ENCODE measurements around the gene RAMAC.

RAMAC gene

GRCh38 chr15:82971218-82971984 lies 14.6 kb upstream of the RAMAC start:
- H3K9me3 ChIP-seq (ENCODE audit: insufficient read depth, low read depth, low read length): no peaks in the 10 kb centered on the region
- peaks cover 0 to 1% of the 10 kb centered on the region in 2 experiments for H3K4me1 ChIP-seq (ENCODE audit: control insufficient read depth in 1 of 2, insufficient read depth in 2 of 2, low read length in 2 of 2)
- H3K27ac ChIP-seq (ENCODE audit: low read depth, low read length): no peak overlapping the region
- H2BK120ac ChIP-seq (ENCODE audit: insufficient read depth, low read length, poor library complexity): no peak overlapping the region
- H4K91ac ChIP-seq (ENCODE audit: low read depth, low read length): no peak overlapping the region
- no peaks in the 10 kb centered on the region for H3K27me3 ChIP-seq (ENCODE audit: insufficient read depth, low read length)
- no peak overlapping the region for H3K23ac ChIP-seq (ENCODE audit: low read length)
- no peak overlapping the region for H2AFZ ChIP-seq (ENCODE audit: insufficient read depth, low read length, poor library complexity)
- no CpG with 5 or more reads among the region's 2 CpGs for WGBS (ENCODE audit: extremely low coverage, insufficient coverage, insufficient read length)
- H3K18ac ChIP-seq (ENCODE audit: low read length): no peak overlapping the region
- no peak overlapping the region for H3K4me2 ChIP-seq (ENCODE audit: low read length)
- H3K79me2 ChIP-seq (ENCODE audit: control insufficient read depth, insufficient read depth, low read length, poor library complexity): no peaks in the 10 kb centered on the region
- H3K4me3 ChIP-seq (ENCODE audit: low read depth, low read length): no peak overlapping the region
- H3K14ac ChIP-seq (ENCODE audit: low read length): no peak overlapping the region
- H3K36me3 ChIP-seq (ENCODE audit: control insufficient read depth in 1 of 2, insufficient read depth in 2 of 2, low read length in 2 of 2): no peaks in the 10 kb centered on the region
- no peak overlapping the region for H2BK5ac ChIP-seq (ENCODE audit: low read depth, low read length, poor library complexity)
- H3K79me1 ChIP-seq (ENCODE audit: low read length): peaks cover 2% of the 10 kb centered on the region
- H4K8ac ChIP-seq (ENCODE audit: low read depth, low read length): no peak overlapping the region
- no peak overlapping the region for H3K9ac ChIP-seq (ENCODE audit: low read length)
- no peak overlapping the region for H2AK5ac ChIP-seq (ENCODE audit: low read length)
- no peak overlapping the region for H4K12ac ChIP-seq (ENCODE audit: low read depth, low read length)
- H3K4ac ChIP-seq (ENCODE audit: low read depth, low read length): no peak overlapping the region
- no peak overlapping the region for H2BK12ac ChIP-seq (ENCODE audit: low read length)
- DNase-seq: no peak

DNA sequence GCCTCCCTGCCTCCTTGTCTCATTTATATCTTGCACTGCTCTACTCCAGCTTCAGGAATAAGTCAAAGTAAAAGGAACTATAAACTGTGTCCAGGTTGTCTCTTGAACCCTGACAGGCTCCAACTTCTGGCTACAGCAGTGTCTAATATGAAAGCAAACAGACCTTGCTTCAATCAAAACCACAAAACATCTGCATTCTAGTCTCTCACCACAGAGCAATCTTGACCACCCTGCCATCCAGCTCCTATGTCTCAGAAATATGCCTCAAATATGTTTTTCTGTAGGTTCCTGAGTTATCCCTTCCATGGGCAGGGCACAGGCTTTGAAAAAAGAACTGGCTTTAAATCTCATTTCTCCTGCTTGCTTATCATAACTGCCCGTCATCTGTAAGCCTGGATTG lies 13.0 kb upstream of the RAMAC start:
- H4K91ac ChIP-seq (ENCODE audit: low read depth, low read length): no peak overlapping the region
- no peak overlapping the region for H2AK5ac ChIP-seq (ENCODE audit: low read length)
- no peak overlapping the region for H2AFZ ChIP-seq (ENCODE audit: insufficient read depth, low read length, poor library complexity)
- no peak overlapping the region for H4K8ac ChIP-seq (ENCODE audit: low read depth, low read length)
- H3K23ac ChIP-seq (ENCODE audit: low read length): no peak overlapping the region
- H2BK5ac ChIP-seq (ENCODE audit: low read depth, low read length, poor library complexity): no peak overlapping the region
- no peaks in the 10 kb centered on the region for H3K27me3 ChIP-seq (ENCODE audit: insufficient read depth, low read length)
- H2BK120ac ChIP-seq (ENCODE audit: insufficient read depth, low read length, poor library complexity): no peak overlapping the region
- H3K79me1 ChIP-seq (ENCODE audit: low read length): peaks cover 2% of the 10 kb centered on the region
- no peaks in the 10 kb centered on the region for H3K36me3 ChIP-seq (ENCODE audit: control insufficient read depth in 1 of 2, insufficient read depth in 2 of 2, low read length in 2 of 2)
- no peak overlapping the region for H3K4me2 ChIP-seq (ENCODE audit: low read length)
- no peak overlapping the region for H3K9ac ChIP-seq (ENCODE audit: low read length)
- H3K4me3 ChIP-seq (ENCODE audit: low read depth, low read length): no peak overlapping the region
- H2BK12ac ChIP-seq (ENCODE audit: low read length): no peak overlapping the region
- H3K9me3 ChIP-seq (ENCODE audit: insufficient read depth, low read depth, low read length): no peaks in the 10 kb centered on the region
- no peak for DNase-seq
- no peak overlapping the region for H3K18ac ChIP-seq (ENCODE audit: low read length)
- H3K4me1 ChIP-seq (ENCODE audit: control insufficient read depth in 1 of 2, insufficient read depth in 2 of 2, low read length in 2 of 2): peaks cover 0 to 1% of the 10 kb centered on the region in 2 experiments
- no CpG with 5 or more reads among the region's 1 CpG for WGBS (ENCODE audit: extremely low coverage, insufficient coverage, insufficient read length)
- no peak overlapping the region for H3K27ac ChIP-seq (ENCODE audit: low read depth, low read length)
- H3K14ac ChIP-seq (ENCODE audit: low read length): no peak overlapping the region
- no peaks in the 10 kb centered on the region for H3K79me2 ChIP-seq (ENCODE audit: control insufficient read depth, insufficient read depth, low read length, poor library complexity)
- no peak overlapping the region for H3K4ac ChIP-seq (ENCODE audit: low read depth, low read length)
- H4K12ac ChIP-seq (ENCODE audit: low read depth, low read length): no peak overlapping the region

DNA sequence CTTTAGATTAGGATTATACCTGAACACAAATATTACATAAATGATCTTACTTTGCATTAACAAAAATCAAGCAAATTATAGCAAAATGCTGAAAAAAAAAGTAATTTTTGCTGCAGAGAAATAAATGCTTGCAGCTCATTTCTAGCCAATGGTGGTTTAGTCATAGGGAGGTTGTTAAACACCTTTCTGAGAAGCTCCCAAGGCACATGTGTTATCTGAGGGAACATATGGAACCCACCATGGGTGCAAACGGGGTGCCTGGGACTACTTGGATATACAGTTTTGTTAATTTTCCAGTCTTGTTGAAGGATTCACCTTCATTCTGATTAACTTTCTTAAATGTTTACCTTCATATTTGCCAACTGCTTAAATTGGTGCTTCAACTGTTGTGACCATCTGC lies 8.9 kb upstream of the RAMAC start:
- no CpG with 5 or more reads among the region's 1 CpG for WGBS (ENCODE audit: extremely low coverage, insufficient coverage, insufficient read length)
- no peak overlapping the region for H2AK5ac ChIP-seq (ENCODE audit: low read length)
- H2BK12ac ChIP-seq (ENCODE audit: low read length): no peak overlapping the region
- no peak overlapping the region for H4K91ac ChIP-seq (ENCODE audit: low read depth, low read length)
- H4K12ac ChIP-seq (ENCODE audit: low read depth, low read length): no peak overlapping the region
- no peak overlapping the region for H3K4ac ChIP-seq (ENCODE audit: low read depth, low read length)
- H2BK120ac ChIP-seq (ENCODE audit: insufficient read depth, low read length, poor library complexity): no peak overlapping the region
- no peak overlapping the region for H3K14ac ChIP-seq (ENCODE audit: low read length)
- no peaks in the 10 kb centered on the region for H3K9me3 ChIP-seq (ENCODE audit: insufficient read depth, low read depth, low read length)
- H3K4me3 ChIP-seq (ENCODE audit: low read depth, low read length): no peak overlapping the region
- no peak overlapping the region for H3K18ac ChIP-seq (ENCODE audit: low read length)
- H3K79me2 ChIP-seq (ENCODE audit: control insufficient read depth, insufficient read depth, low read length, poor library complexity): no peaks in the 10 kb centered on the region
- no peaks in the 10 kb centered on the region for H3K79me1 ChIP-seq (ENCODE audit: low read length)
- no peak overlapping the region for H2AFZ ChIP-seq (ENCODE audit: insufficient read depth, low read length, poor library complexity)
- no peak overlapping the region for H3K27ac ChIP-seq (ENCODE audit: low read depth, low read length)
- H3K36me3 ChIP-seq (ENCODE audit: control insufficient read depth in 1 of 2, insufficient read depth in 2 of 2, low read length in 2 of 2): no peaks in the 10 kb centered on the region
- H3K4me2 ChIP-seq (ENCODE audit: low read length): no peak overlapping the region
- no peak for DNase-seq
- no peaks in the 10 kb centered on the region for H3K4me1 ChIP-seq (ENCODE audit: control insufficient read depth in 1 of 2, insufficient read depth in 2 of 2, low read length in 2 of 2)
- H3K23ac ChIP-seq (ENCODE audit: low read length): no peak overlapping the region
- no peak overlapping the region for H2BK5ac ChIP-seq (ENCODE audit: low read depth, low read length, poor library complexity)
- H4K8ac ChIP-seq (ENCODE audit: low read depth, low read length): no peak overlapping the region
- H3K9ac ChIP-seq (ENCODE audit: low read length): no peak overlapping the region
- no peaks in the 10 kb centered on the region for H3K27me3 ChIP-seq (ENCODE audit: insufficient read depth, low read length)

GRCh38 chr15:82978438-82978837 lies 7.6 kb upstream of the RAMAC start:
- Histone ChIP-seq H3K18ac (ENCODE audit: low read length) (no peak overlapping the region), H3K4me2 (ENCODE audit: low read length) (no peak overlapping the region), H4K12ac (ENCODE audit: low read depth, low read length) (no peak overlapping the region), H3K9me3 (ENCODE audit: insufficient read depth, low read depth, low read length) (no peaks in the 10 kb centered on the region), H3K79me1 (ENCODE audit: low read length) (no peaks in the 10 kb centered on the region), H2AK5ac (ENCODE audit: low read length) (no peak overlapping the region), H3K79me2 (ENCODE audit: control insufficient read depth, insufficient read depth, low read length, poor library complexity) (no peaks in the 10 kb centered on the region), H3K14ac (ENCODE audit: low read length) (no peak overlapping the region), H3K27ac (ENCODE audit: low read depth, low read length) (no peak overlapping the region), H2BK12ac (ENCODE audit: low read length) (no peak overlapping the region), H3K9ac (ENCODE audit: low read length) (no peak overlapping the region), H3K36me3 (ENCODE audit: control insufficient read depth in 1 of 2, insufficient read depth in 2 of 2, low read length in 2 of 2) (no peaks in the 10 kb centered on the region), H4K8ac (ENCODE audit: low read depth, low read length) (no peak overlapping the region), H2BK5ac (ENCODE audit: low read depth, low read length, poor library complexity) (no peak overlapping the region), H3K4me1 (ENCODE audit: control insufficient read depth in 1 of 2, insufficient read depth in 2 of 2, low read length in 2 of 2) (no peaks in the 10 kb centered on the region), H3K4ac (ENCODE audit: low read depth, low read length) (no peak overlapping the region), H3K4me3 (ENCODE audit: low read depth, low read length) (no peak overlapping the region), H2BK120ac (ENCODE audit: insufficient read depth, low read length, poor library complexity) (no peak overlapping the region), H3K27me3 (ENCODE audit: insufficient read depth, low read length) (no peaks in the 10 kb centered on the region), H3K23ac (ENCODE audit: low read length) (no peak overlapping the region), H4K91ac (ENCODE audit: low read depth, low read length) (no peak overlapping the region), H2AFZ (ENCODE audit: insufficient read depth, low read length, poor library complexity) (no peak overlapping the region)
- DNase-seq: no peak
- no CpG with 5 or more reads among the region's 5 CpGs for WGBS (ENCODE audit: extremely low coverage, insufficient coverage, insufficient read length)
